GM23338 (cell line): ENCODE data around the gene FAT1.

ENCODE experiments used
- EZH2 ChIP-seq: fragments of 200-600 bp; sonication (generic); IDR thresholded peaks from one replicate; pipeline ENCODE4 v1.8.0; 2017; ENCODE audit warnings: antibody characterized with exemption, mild to moderate bottlenecking, low read depth; ENCODE audit not compliant: unreplicated experiment
- EZH2phosphoT487 ChIP-seq: fragments of 200-600 bp; sonication (generic); IDR thresholded peaks from one replicate; pipeline ENCODE4 v1.8.1; 2018; ENCODE audit warnings: antibody characterized with exemption; ENCODE audit not compliant: unreplicated experiment
- TF ChIP-seq, protein P1 (sequence below), 2 experiments: fragments of 200-600 bp in 1 of 2; sonication (generic) in 1 of 2; conservative IDR thresholded peaks; 2 replicates each; pipeline versions ENCODE4 v1.5.1 to v1.6.1; 2016 to 2017; ENCODE audit warnings: antibody characterized with exemption in 2 of 2, low read depth in 2 of 2, mild to moderate bottlenecking in 2 of 2, moderate library complexity in 1 of 2
- TF ChIP-seq, protein P2 (sequence below): IDR thresholded peaks from 2 replicates; pipeline ENCODE4 v1.6.1; 2016; ENCODE audit warnings: antibody characterized with exemption

DNA sequence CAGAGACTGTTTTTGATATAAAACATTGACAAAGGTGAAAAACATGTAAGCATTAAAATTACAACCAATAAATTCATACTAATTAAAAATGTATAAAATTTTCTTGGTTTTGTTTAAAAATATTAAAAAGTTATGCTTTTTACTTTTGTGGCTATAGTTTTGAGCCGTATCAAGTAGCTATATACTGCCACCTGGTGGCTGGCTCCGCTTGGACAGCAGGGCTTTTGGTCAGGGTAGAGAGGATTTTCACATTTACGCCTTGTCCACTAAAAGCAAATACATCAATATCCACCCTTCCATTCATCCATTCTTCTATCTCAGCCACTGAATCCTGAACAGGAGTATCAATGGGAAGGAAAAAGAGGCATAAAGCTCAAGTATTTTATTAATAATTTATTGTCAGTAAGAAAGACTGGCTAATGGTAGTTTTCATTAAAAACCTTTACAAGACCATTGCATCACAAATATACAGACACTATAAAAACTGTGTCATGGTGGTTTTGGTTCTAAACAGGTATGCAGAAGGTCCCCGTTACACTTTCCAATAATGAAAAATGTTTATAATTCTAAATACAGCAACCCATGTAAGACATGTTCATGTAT lies 136.1 kb downstream of the FAT1 start:
- TF ChIP-seq, protein P1, sequence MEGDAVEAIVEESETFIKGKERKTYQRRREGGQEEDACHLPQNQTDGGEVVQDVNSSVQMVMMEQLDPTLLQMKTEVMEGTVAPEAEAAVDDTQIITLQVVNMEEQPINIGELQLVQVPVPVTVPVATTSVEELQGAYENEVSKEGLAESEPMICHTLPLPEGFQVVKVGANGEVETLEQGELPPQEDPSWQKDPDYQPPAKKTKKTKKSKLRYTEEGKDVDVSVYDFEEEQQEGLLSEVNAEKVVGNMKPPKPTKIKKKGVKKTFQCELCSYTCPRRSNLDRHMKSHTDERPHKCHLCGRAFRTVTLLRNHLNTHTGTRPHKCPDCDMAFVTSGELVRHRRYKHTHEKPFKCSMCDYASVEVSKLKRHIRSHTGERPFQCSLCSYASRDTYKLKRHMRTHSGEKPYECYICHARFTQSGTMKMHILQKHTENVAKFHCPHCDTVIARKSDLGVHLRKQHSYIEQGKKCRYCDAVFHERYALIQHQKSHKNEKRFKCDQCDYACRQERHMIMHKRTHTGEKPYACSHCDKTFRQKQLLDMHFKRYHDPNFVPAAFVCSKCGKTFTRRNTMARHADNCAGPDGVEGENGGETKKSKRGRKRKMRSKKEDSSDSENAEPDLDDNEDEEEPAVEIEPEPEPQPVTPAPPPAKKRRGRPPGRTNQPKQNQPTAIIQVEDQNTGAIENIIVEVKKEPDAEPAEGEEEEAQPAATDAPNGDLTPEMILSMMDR (conservative IDR thresholded peaks at IDR 0.05; ENCODE audit: low read depth in 2 of 2) = peak; percentile 80 to 86
- TF ChIP-seq, protein P2, sequence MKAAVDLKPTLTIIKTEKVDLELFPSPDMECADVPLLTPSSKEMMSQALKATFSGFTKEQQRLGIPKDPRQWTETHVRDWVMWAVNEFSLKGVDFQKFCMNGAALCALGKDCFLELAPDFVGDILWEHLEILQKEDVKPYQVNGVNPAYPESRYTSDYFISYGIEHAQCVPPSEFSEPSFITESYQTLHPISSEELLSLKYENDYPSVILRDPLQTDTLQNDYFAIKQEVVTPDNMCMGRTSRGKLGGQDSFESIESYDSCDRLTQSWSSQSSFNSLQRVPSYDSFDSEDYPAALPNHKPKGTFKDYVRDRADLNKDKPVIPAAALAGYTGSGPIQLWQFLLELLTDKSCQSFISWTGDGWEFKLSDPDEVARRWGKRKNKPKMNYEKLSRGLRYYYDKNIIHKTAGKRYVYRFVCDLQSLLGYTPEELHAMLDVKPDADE = no peak
- TF ChIP-seq EZH2 (no peak), EZH2phosphoT487 (no peak)
